COLO668 (cell line): ENCODE measurements around the gene PASK.

Source experiments
- DNase-seq: peaks from one replicate; lab custom pipeline; 2025; ENCODE audit not compliant: unreplicated experiment; lab: John Stamatoyannopoulos, UW

PASK gene

DNA sequence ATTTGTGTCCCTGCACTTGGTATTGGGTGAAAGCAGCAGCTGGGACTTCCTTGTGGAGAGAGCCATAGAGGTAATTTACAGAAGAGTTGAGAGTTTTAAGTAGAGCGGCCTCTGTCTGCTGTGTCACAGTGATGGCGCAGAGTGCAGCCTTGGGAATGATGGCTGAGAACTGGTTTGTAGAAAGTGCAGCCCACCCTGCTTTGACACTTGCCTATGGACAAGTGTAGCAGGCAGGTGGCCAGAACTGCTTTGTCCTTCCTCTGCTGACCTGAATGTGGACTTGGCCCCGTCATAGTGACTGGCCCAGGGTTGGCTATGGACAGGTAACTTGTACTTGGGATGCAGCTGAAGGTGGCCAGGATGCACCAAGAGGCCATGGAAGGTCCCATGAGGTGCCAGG lies 32.9 kb upstream of the PASK start:
- no peak for DNase-seq

DNA sequence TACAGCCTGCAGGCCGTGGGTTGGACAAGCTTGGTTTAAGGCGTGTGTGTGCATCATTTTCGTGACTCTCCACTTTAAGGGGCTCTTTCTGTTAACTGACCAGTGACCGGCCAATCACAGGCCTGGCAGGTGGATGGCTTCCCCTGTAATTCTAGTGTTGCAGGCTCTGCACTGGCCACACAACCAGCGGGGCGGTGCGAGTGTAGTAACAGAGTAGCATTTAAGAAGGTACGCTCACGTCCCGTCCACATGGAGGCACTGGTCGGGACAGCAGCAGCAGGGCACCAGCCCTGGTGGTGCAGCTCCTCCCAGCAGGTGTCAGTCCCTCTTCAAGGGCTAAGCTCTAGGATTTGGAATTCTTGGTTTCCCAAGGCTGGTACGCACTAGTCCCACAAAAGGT lies 31.2 kb upstream of the PASK start:
- no peak for DNase-seq

DNA sequence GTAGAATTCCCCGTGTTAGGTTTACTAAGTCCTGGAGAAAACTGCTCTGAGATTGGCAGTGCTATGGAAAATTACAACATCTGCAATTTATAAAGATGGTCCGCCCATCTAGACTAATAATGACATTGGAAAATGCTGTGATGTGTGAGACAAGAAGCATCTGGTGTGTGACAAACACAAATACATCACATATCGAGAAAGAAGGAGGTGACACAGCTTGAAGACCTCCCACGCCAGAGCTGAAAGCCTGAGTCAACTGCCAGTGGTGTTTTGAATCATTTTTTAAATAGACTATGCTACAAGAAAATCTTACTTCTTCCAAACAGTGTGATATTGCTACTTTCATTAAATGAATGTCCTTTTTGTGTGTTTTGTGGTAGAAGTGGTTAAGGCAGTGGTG lies 30.6 kb upstream of the PASK start:
- no peak for DNase-seq

DNA sequence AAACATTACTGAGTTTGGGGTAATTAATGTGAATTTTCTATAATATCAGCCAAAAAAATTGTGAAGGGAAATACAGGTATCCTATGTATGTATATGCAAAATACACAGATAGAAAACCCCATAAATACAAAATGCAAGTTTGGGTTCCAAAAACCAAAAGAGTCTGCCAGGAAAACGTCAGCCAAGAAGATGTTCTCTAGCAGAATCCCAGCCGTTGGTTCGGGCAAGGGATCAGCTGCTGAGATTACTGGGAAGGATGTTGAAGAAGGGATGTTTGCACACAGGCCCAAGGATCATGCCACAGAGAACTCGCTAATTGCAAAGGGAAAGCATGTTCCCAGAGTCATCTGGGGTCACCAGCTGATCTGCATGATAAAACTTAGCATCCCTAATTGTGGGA lies 29.7 kb upstream of the PASK start:
- DNase-seq, result no peak

DNA sequence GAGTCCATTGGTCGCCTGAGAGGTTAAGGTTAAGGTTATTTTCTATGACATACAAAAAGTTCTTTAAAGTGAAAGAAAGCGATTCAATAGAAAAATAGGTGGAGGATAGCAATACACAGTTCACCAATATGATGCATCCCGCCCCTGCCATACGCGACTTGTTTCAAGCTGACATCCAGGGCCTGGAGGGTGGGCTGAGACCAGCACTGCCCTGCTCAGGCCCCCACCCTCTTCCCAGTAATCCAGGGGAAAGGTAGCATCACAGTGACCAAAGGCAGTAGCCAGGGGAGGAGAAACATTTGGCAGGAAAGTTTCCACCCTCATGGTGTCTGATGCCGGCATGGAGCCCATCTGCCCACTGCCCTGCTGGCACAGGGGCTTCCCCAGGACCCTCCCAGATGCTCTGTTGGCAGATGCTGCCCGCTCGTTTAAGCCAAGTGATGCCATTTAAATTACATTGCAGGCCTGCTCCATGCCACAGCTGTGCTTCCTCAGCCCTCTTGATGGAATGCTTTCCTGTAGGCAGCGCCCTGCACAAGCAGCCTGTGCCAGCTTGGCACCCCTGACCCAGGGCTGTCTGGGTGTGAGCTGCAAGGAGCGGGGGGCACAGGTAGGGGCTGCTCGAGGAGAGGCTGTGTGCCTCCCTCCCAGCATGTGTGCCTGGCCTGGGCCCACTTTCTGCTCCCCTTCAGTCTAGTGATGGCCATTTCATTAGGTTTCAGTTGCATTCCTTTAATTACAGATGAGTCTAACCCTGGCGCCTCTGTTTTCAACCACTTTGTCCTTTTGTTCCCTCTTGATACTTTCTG lies 28.5 kb upstream of the PASK start:
- DNase-seq, result no peak

DNA sequence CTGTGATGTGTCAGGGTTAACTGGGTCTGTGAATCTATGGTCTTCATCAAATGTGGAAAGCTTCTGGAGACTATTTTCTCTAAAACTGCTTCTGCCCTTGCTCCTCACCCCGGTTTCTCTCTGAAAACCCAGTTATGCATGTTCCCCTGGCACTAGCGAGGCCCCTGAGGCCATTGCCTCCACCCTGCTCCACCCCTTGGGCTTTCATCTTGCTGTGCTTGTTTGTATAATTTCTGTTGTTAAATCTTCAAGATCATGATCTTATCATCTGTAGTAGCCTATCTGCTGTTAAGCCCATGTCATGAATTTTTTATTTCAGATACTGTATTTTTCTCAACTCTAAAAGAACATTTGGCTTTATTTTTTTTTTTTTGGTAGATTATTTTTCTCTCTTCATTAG lies 24.3 kb upstream of the PASK start:
- DNase-seq, result no peak

DNA sequence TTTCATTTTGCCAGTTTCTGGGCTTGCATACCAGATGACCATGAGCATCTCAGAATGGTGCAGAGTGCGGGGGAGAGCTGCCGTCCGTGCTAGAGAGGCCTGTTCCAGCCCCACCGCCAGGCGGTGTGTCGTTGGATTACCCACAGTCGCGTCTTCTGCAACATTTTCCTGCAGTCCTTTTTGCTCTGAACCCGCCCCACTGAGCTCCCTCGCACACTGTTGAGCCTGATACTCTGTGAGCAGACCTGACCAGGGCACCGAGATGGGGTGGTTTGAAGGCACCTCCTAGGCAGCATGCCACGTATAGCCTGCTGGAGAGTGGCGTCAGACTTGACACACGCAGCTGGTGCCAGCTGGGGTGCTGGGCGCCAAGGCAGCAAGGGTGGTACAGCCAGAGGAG lies 19.1 kb upstream of the PASK start:
- DNase-seq, result no peak

DNA sequence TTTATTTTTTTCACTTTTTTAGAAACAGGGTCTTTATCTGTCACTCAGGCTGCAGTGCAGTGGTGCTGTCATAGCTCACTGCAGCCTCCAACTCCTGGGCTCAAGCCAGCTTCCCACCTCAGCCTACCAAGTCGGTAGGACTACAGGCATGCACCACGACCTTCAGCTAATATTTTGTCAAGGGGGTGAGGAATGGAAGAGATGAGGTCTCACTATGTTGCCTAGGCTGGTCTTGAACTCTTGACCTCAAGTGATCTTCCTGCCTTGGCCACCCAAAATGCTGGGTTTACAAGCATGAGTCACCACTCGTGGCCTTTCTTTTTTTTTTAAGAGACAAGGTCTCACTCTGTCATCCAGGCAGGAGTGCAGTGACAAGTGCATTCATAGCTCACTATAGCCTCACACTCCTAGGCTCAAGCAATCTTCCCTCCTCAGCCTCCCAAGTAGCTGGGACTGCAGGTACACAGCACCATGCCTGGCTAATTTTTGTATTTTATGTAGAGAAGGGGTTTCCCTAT lies 14.4 kb upstream of the PASK start:
- no peak for DNase-seq

DNA sequence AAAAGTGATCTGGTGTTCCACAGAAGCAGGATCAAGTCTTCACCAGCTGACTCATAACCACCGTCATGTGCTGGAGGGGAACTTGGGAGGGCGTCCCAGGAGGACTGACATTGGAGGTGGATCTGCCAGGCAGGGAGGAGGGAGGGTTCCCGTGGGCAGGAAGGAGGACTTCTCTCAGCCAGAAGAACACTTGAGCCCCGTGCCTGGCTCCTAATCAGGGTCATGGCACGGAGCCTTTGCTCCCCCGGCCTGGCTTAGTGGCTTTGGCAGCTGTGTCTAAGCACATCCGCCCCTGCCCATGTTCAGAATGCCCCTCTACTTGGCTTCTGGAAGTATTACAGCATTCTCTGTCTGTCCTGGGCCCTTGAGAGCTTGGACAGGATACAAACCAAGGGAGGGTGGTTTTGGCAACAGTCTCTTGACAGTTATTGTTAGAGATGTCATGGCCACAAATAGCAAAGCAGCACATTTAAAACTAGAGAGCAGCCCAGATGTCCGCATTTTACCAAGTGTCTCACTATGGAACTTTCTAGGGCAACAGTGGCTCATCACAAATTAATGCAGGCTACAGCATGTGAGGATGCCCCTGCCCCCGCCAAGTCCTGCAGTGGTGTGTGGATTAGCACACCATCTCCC lies 12.5 kb upstream of the PASK start:
- no peak for DNase-seq

GRCh38 chr2:241160318-241160717 lies 11.0 kb upstream of the PASK start:
- no peak for DNase-seq

- DNase-seq, result no peak
These were observed 9.8 kb upstream of the PASK start for GRCh38 chr2:241159116-241159515.

- DNase-seq, result no peak
These were observed 9.3 kb upstream of the PASK start for GRCh38 chr2:241158546-241158900.

DNA sequence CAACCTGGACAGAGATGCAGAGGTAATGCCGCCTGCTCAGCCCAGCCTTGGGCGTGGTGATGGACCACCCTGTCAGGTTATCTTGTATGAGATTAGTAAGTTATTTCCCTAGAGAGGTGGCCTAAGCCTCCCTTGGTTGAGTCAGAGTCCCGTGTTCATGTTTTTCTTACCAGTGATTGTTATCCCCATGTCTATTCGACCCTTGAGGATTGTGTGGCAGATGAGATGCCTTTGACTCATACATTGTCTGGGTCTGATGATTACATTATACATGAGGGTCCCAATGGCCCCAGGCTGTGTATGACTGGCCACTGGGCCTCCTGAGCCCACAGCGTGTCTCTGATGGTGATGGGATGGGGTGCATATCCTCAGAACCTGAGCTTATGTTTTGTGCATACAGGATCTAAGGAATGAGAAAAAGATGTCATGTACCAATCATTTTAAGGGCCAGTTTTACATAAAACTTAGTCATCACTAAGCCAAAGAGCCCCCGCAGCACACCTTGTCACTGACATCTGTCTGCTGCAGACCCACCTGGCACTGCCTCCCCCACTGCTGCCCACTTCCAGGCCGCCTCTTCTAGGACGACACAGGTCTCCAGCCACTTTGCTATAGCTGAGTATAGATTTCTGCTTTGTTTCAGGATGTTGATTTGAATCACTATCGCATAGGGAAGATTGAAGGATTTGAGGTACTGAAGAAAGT lies 8.7 kb upstream of the PASK start:
- DNase-seq, result no peak

DNA sequence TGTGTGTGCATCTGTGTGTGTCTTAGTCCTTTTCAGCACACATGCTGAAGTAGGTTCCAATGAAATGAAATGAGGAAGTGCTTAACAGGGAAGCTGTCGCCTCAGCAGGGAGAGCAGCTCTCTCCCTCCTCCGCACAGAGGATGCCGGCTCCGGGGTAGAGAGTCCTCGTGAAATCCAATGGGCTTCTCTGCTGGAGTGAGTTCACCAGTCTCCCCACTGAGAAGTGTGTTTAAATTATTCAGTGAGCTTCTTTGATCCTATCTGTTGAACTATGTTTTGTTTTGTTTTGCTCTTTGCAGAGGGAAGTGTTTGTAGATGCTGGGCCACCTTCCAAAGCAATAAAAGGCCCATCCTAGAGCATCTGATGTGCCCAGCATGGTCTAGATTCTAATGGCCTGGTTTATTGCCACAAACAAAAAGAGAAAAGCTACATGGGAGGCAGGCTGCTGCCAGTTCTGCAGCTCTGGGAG lies 7.7 kb upstream of the PASK start:
- no peak for DNase-seq

GRCh38 chr2:241155936-241156335 lies 6.7 kb upstream of the PASK start:
- no peak for DNase-seq

- DNase-seq, result no peak
These were observed 5.6 kb upstream of the PASK start for GRCh38 chr2:241154915-241155314.

- no peak for DNase-seq
These were observed 4.3 kb upstream of the PASK start for GRCh38 chr2:241153616-241154015.

DNA sequence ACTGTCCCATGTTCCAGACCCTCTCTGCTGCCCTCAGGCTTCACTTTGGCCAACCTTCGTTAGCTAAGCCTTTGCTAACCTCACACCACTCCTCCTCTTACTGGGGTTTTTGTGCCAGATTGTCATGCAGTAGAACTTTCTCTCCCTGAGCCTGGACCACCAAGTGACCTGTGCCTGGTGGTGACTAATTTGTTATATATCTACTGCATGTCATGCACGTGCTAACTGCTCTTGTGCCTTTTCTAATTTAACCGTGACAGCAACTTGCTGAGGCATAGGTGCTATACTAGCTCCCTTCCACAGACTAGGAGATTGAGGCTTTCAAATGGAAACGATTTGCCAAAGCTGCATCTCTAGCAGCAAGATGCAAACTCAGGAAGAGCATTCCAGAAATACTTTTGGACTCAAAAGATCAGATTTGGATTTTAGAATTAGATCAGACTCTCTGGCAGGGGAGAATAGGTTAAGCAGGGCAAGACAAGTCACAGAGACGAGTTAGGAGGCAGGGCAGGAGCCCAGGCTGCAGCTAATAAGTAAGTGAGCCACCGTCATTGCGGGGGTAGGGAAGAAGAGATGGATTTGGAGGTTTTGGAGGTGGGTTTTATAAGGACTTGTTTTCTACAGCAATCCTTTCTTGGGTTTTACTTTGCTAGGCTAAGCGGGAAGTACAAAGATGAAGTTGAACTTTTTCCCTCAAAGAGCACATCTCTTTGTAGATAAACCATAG lies 2.8 kb upstream of the PASK start:
- DNase-seq, result no peak

DNA sequence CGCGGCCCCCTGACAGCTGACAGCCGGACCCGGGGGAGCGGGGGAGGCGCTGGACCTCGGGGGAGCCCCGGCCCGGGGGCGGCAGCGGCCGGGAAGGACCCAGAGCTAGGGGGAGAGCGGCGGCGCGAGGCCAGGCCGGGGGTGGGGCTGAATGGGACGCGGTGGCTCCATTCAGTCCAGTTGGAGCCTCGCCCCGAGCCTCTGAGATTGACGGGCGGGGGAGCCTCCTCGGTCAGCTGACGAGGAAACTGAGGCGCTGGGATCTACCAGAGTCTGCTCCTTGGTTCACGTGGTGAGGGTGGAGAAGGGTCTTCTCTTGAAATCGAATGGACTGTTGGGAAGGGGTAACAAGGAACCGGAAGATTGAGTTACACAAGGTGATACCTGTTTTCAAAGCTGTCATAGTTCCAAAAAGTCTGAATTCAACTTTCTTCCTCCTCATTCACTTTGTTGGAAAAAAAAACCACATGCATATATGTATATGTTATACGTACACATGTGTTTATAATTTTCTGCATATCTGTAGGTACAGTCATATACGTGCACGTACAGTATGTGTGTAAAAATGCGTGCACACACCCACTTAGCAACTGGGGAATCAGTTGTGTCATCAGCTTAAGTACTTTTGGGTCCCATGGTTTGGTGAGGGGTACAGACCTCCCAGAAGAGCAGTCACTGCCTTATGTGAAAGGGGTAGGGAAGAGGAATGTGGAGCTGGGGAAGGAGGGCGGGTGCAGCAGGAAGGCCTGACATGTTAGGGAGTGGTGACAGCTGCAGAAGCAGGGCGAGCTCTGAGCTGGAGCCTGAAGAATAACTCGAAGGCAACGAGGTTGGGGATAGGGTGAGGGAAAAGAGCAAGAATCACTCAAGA lies 1.6 kb upstream of the PASK start:
- DNase-seq, result no peak

DNA sequence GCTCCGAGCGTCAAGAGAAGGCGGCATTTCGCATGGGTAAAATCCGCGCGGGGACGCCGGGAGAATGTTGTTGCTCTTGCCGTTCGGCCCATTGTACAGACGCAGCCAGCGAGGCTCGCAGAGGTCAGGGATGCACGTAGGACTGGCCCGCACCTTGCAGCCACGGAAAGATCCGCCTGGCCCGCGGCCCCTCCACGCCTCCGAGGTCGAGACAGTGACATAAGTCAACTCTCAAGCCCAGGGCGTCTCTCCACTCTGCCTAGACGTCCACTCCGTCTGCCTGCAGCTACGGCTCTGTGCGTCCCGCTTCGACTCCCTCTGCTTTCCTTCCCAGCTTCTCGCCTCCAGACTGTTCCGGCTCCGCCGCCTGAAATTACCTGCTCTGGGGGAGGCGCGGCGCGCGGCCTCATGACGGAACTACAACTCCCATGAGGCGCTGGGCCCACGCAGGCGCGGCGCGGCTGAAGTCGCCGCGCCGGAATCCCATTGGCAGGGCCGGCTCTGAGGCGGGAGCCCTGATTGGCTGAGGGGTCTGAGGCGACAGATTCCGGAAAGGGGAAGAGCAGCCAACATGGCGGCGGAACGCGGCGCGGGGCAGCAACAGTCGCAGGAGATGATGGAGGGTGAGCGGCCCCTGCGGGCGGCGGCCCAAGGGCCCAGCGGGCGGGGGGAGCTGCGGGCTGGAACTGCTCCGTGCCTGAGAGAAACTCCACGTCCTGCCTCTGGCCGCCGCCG lies 820 bp upstream of the PASK start, which contains the start of gene PPP1R7:
Gene PPP1R7, plus strand, starts transcription at position 543 of the 735 bp plus-strand sequence. Its CDS starts 29 bp downstream, at position 572.
- DNase-seq, result peak; percentile 98
